NCI-H2081 treated with DMSO at 0.1 percent for 48 hours (cell line): ENCODE data around the gene ADAMTSL2.

ENCODE experiments used
- DNase-seq: peaks from one replicate; lab custom pipeline; 2025; lab: John Stamatoyannopoulos, UW

Gene ADAMTSL2

GRCh38 chr9:133535306-133535877 is 888 bp downstream of the ADAMTSL2 start:
- no peak for DNase-seq

- no peak for DNase-seq
Measured at GRCh38 chr9:133536080-133536479, 1.6 kb downstream of the ADAMTSL2 start.

- DNase-seq = no peak
Measured at GRCh38 chr9:133536536-133536935, 2.0 kb downstream of the ADAMTSL2 start.

GRCh38 chr9:133537257-133537656 is 2.8 kb downstream of the ADAMTSL2 start:
- DNase-seq = no peak

- DNase-seq = no peak
Measured at GRCh38 chr9:133538176-133538575, 3.7 kb downstream of the ADAMTSL2 start.

- no peak for DNase-seq
Measured at GRCh38 chr9:133538851-133539833, 4.6 kb downstream of the ADAMTSL2 start.

GRCh38 chr9:133539991-133540697 is 5.6 kb downstream of the ADAMTSL2 start:
- DNase-seq = no peak

- no peak for DNase-seq
Measured at GRCh38 chr9:133540698-133541025, 6.2 kb downstream of the ADAMTSL2 start.

- DNase-seq = no peak
Measured at GRCh38 chr9:133542002-133542401, 7.5 kb downstream of the ADAMTSL2 start.

- DNase-seq = no peak
Measured at GRCh38 chr9:133543772-133544467, 9.4 kb downstream of the ADAMTSL2 start.

GRCh38 chr9:133545494-133546286 is 11.2 kb downstream of the ADAMTSL2 start:
- DNase-seq = no peak

- DNase-seq = no peak
Measured at GRCh38 chr9:133546287-133546680, 11.8 kb downstream of the ADAMTSL2 start.

GRCh38 chr9:133547116-133547515 is 12.6 kb downstream of the ADAMTSL2 start:
- no peak for DNase-seq

- no peak for DNase-seq
Measured at GRCh38 chr9:133551446-133551845, 16.9 kb downstream of the ADAMTSL2 start.

GRCh38 chr9:133552236-133552635 is 17.7 kb downstream of the ADAMTSL2 start:
- no peak for DNase-seq

- DNase-seq = no peak
Measured at GRCh38 chr9:133553123-133553522, 18.6 kb downstream of the ADAMTSL2 start.

- no peak for DNase-seq
Measured at GRCh38 chr9:133553973-133554713, 19.6 kb downstream of the ADAMTSL2 start.

- no peak for DNase-seq
Measured at GRCh38 chr9:133554729-133555128, 20.2 kb downstream of the ADAMTSL2 start.

- DNase-seq = no peak
Measured at GRCh38 chr9:133556354-133556753, 21.9 kb downstream of the ADAMTSL2 start.

- DNase-seq = no peak
Measured at GRCh38 chr9:133557581-133557980, 23.1 kb downstream of the ADAMTSL2 start.
